HG02981 (cell line): Measurements from ENCODE around the gene PRR5.

Experiments
- ATAC-seq: cut with Tn5 transposase; IDR thresholded peaks from one replicate; pipeline ENCODE4 v1.9.1; 2021; ENCODE audit warnings: mild to moderate bottlenecking, moderate library complexity; ENCODE audit not compliant: unreplicated experiment

Gene PRR5

DNA sequence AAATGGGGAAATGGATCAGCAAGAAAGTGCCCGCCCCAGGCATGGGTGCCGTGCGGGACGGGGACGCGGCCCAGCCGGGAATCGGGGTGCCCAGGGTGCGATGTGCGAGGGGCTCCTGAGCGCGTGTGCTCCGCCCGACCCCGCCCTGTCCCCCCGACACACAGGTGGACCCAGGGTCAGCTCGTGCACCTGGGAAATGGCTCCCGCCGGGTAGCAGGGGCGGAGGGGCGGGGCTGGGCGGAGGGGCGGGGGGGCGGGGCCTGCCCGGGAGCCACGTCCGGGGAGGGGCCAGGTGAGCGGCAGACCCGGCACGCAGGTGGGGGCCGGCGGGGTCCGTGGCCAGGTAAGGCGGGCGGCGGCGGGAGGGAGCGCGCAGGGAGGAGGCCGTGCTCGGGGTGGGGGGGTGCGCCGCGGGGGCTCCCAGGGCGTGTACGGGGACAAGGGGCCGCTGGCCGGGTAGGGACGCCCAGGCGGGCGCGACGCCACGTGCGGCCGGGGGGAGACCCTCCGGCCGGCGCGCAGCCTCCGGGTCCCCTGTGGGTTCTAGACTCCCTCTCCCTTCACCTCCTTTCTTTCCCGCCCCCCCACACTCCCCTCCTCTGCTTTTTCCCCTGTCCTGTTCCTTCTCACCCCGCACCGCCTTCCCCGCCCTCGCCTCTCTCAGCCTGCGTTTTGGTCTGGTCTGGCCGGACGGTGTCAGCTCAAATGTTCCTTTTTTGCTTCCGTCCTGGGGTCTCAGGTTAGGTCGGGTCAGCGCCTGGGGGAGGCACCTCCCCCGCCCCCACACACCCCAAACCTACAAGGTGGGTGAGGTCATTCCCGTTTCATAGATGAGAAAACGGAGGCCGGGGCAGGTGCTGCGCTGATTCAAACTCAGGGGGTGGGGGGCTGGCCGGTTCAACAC lies 50.5 kb downstream of the PRR5 start, which contains the start of gene ARHGAP8:
ARHGAP8 (plus strand) TSS at position 291 of the 904 bp plus-strand sequence. CDS start 33,953 bp downstream, outside the sequence.
- no peak for ATAC-seq

- no peak for ATAC-seq
These were observed 51.4 kb downstream of the PRR5 start for GRCh38 chr22:44753189-44754042.

DNA sequence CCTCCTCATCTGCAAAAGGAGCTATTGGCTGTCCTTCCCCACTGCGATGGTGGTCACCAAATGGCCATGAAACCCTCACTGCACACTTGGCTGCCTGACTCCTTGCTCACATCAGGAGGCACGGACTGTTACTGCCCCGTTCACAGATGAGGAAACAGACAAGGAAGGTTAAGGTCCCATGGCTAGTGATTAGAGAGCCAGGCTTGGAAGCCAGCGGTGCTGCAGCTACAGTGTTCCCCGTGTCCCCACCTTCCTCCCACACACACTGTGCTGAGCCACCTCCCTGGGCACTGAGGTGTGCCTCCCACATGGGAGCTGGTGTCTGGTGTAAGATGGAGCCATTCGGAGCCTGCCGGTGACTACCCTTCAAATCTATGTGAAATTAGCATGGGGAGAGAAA lies 53.0 kb downstream of the PRR5 start:
- ATAC-seq: no peak

- no peak for ATAC-seq
These were observed 53.4 kb downstream of the PRR5 start for GRCh38 chr22:44755417-44755816.

DNA sequence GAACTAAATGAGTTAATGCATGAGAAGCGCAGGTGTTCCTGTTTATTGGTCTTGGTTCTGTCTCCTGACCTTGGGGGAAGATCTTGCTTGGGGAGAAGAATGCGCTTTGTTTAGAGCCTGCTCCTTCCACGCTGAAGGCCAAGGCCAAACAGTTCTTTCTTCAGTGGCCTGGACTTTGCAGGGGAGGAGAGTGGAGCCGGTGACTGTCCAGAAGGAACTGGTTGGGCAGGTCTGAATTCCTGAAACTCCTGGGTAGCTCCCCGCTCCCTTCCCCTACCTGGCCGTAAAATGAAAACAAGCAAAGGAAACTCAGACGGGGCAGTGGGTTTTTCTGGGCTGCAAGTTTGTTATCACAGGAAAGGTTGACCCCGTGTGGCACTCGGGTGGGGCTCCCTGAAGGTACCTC lies 54.0 kb downstream of the PRR5 start:
- no peak for ATAC-seq

GRCh38 chr22:44758344-44758973 lies 56.5 kb downstream of the PRR5 start:
- no peak for ATAC-seq

GRCh38 chr22:44759001-44759400 lies 57.0 kb downstream of the PRR5 start:
- ATAC-seq: no peak

GRCh38 chr22:44759430-44760310 lies 57.7 kb downstream of the PRR5 start:
- ATAC-seq: no peak

GRCh38 chr22:44760476-44760875 lies 58.5 kb downstream of the PRR5 start:
- ATAC-seq: no peak

DNA sequence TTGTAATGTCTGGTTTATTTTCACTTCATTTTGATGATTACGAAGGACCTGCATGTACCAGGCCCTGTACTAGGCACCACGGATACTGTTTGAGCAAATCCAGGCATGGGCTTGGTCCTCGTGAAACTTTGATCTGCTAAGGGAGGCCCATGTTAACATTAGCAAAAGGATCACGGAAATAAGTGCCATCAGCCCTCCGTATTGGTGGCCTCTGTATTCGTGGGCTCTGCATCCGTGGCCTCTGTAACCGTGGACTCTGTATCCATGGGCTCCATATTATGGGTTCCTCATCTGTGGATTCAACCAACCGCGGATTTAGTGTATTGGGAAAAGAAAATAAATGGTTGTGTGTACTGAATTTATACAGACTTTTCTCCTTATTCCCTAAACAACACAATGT lies 59.0 kb downstream of the PRR5 start:
- no peak for ATAC-seq

DNA sequence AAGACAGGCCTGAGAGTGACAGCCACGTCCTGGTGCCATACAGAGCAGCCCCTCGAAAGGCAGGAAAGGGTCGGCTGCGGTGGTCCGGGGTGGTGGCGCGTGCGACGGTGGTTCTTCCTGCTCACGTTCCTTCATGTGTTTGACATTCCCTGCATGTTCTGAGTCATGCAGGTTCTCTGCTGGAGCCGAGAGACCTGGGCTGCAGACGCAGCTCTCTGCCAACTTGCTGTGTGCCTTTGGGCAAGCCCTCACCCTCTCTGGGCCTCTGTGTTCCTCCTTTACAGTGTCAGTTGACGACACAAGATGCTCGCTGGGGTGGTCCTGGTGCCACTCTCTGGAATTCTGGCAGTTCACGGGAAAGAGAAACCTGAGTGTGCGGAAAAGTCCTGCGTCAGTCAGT lies 62.4 kb downstream of the PRR5 start:
- ATAC-seq: no peak

DNA sequence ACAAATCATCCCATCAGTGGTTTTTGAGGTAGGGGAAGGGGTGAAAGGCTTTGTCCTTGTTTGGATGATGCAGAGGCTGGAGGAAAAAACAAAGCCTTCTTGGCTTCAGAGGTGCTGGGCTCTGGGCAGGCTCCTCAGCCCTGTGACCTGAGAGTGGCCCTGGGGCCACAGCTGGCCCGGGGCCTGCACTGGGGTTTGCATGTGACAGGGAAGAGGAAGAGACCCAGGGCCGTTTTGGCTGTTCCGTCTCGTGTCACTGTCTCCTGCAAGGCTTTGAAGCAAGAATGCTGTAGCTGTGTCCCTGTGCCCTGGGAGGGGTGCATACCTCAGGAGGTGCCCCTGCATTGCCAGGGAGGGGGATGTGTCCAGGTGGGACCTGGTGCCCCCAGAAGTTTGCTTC lies 63.0 kb downstream of the PRR5 start:
- no peak for ATAC-seq

- ATAC-seq: no peak
These were observed 63.7 kb downstream of the PRR5 start for GRCh38 chr22:44765571-44766285.

DNA sequence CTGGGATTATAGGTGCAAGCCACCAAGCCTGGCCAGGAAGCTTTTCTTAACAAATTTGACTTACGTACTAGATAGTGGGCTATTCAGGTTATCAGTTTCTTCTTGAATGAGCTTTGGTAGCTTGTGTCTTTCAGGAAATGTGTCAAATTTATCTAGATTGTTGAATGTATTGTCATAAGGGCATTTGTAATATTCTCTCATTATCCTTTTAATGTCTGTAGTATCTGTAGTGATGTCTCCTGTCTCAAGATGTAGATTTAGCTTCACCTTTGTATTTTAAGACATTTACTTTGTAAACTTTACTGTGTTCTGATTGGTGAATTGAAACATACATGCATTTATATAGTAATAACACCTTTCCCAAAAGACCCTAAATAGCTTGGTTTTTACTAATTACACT lies 71.1 kb downstream of the PRR5 start:
- no peak for ATAC-seq

DNA sequence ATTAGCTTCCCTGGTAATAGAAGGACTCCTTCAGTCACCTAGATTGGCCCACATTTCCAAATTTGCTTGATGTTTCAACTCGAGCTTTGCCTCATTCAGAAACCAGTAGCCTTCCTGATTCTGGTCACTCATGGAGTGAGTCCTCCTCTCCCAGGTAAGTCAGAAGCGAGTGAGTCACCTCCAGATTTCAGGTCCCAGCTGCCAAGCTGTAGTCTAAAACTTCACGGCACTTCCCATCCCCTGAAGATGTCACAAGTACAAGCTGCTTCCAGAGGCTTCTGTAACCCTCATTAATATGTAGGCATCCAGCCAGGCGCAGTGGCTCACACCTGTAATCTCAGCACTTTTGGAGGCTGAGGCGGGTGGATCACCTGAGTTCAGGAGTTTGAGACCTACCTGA lies 73.9 kb downstream of the PRR5 start:
- no peak for ATAC-seq

DNA sequence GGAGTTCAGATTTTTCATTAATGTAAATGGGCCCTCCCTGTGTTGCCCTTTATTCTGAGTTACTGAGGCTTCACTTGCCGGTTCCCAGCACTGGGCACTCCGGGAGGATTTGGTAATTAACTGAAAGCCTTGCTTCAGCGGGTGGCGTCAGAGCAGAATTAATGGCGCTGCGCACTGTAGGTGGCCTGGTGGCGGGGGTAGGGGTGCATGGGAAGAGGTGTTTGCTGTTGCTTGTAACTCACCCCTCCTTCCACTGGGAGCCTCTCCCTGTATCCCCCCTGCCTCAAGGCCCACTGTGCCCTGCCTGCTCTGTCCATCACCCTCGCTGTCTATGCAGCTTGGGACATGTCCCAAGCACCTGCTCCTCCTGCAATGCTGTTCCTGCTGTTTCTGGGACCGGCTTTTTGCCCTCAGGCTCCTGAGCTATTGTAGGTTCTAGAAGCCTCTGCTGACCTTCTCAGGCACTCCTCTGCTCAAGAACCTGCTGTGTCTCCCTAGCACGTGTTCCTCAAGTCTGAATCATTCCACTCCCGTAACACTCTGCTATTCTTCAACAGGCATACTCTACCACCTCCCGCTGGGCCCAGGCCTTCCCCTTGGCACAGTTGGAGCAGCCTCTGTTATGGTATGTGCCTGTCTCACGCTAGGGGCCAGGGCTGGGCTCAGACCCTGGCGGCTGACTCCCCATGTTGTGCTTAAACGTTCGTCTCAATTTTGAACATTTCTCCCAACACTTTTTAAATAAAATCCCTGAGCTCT lies 74.8 kb downstream of the PRR5 start:
- no peak for ATAC-seq

DNA sequence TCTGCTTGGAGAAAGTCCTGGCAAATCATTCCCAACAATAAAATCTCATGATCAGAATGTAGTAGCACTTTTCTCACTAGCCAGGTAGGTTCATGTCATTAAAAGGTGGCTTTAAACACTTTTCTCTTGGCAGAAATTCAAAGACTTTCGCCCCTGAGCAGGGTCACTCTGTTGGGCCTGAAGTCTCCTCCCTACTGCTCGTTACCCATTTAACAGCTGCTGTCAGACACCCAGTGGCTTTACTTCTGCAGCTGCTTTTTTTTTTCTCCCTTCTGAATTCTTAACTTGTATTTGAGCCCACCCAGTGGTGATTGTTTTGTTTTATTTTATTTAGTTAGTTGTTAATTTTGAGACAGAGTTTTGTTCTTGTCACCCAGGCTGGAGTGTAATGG lies 75.4 kb downstream of the PRR5 start:
- ATAC-seq: no peak

- no peak for ATAC-seq
These were observed 79.0 kb downstream of the PRR5 start for GRCh38 chr22:44780876-44781449.
